ENCODE measurements around the gene EBP.

Gene EBP

DNA sequence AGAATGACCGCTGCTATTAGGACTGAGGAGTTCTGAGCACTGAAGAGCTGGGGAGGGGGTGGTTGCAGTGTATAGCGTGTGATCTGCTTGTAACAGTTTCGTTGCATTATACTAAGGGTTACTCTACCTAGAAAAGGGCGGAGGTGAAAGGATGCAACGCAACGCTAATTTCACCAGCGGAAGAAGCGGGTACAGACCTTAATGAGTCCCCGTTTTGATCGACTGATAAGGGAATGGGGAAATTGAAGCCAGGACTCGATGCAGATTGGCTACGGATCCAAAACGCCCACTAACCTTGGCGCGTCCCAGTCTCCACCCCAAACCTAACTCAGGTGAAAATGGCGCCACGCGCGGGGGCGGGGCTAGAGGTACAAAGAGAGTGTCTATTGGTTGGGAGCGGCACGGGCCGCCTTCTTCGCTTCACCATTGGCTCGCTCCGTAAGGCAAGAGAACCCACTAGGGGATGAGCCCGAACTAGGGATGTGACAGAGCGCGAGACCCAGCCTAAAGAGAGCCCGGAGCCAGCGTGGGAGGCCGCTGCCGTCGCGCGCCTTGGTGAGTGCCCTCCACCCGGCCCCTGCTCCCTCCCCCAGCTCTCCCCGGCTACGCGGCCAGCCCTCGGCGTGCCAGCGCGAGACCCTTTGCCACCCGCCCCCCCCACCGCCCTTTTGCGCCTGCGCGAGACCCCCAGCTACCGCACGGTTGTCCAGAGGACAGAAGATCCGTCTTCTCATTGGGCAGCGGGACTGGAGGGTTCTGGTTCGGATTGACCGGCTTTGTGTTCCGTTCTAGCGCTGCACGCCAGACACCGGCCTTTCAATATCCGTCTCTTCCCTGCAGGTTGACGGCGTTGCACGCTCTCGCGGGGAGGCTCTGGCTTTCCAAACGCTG is at the start of gene EBP:
TSS of gene EBP (plus strand) at position 456 of the 891 bp plus-strand sequence. CDS start 1,964 bp downstream, outside the sequence.
- peak; percentile 97 for DNase-seq

DNA sequence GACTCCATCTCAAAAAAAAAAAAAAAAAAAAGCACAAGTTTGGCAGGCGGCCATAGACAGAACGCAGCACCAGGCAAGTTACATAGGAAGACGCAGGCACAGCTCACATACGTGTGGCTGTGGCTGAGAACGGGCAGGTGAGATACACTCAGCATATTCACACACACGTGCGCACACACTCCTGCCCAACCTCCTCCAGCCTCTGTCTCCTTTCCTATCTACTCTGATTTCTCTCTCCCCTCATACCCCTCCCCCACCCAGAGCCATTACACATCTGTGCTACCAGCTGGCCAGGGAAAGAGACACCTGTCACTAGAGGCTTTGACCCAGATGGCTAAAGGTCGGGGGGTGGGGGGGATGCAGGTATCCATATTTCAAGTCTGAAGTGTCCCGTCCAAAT is 49.4 kb upstream of the EBP start:
- no peak for DNase-seq

DNA sequence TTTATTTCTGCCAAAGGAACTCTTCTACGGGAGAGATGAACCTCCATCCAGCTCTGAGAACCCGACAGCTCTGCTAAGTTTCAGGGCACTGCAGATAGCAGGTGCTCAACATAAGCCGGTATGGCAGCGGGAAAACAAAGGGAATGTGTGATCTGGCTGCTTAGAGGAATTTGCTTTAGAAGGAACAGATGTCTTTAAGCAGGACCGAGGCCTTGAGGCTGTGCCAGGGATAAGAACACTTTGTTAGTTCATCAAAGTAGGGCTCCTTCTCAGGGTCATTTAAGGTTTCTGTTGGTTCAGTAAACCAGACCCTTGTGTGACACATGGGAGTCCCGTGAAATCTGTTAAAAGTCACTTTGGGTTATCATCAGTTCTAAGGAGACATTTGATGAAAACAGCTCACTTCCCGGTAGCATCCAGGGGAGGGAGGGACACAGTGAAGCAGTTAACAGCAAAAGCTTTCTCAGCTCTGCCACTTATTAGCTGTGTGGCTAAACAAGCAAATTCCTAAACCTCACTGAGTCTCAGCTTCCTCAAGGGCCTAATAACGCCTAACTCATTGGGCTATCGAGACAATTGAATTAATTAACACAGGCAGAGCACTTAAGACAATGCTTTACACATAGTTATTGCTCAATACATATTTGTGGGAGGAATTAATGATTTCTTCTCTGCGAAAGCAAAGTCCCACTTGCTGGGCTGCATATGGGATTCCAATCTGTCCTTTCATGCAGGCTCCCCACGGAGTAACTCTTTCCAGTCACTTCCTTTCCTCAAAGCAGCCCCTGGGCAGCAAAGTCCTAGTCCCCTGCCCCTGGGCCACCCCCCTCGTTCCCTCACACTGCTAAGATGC is 48.5 kb upstream of the EBP start:
- DNase-seq, result no peak

GRCh38 chrX:48473704-48473990 is 48.0 kb upstream of the EBP start:
- DNase-seq, result no peak

- peak; percentile 39 for DNase-seq
Observed at GRCh38 chrX:48474127-48474526, 47.5 kb upstream of the EBP start.

- DNase-seq, result no peak
Observed at GRCh38 chrX:48474581-48474980, 47.0 kb upstream of the EBP start.

GRCh38 chrX:48475296-48475695 is 46.3 kb upstream of the EBP start:
- peak; percentile 27 for DNase-seq

GRCh38 chrX:48475774-48476577 is 45.6 kb upstream of the EBP start, which contains the start of gene FTSJ1:
FTSJ1 (plus strand) TSS chrX:48476199; CDS start chrX:48478048, 1,849 bp downstream.
- DNase-seq, result peak; percentile 93

DNA sequence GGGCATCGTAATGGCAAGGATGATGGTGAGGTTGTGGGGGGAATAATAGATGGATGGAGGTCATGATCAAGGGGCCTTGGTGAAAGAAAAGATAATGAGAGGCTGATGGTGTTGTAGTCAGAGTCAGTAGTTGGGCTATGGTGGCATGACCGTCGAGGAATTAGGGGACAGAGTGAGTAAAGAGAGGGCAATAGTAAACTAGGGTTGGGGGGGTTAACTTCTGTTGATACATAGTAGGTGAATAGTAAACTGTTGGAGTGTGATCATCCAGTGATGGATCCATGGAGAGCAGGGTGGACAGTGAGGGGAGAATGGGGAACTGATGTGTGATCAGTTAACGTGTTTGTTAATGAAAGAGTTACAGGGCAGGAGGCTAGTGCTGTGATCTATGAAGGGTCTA is 44.7 kb upstream of the EBP start:
- no peak for DNase-seq

DNA sequence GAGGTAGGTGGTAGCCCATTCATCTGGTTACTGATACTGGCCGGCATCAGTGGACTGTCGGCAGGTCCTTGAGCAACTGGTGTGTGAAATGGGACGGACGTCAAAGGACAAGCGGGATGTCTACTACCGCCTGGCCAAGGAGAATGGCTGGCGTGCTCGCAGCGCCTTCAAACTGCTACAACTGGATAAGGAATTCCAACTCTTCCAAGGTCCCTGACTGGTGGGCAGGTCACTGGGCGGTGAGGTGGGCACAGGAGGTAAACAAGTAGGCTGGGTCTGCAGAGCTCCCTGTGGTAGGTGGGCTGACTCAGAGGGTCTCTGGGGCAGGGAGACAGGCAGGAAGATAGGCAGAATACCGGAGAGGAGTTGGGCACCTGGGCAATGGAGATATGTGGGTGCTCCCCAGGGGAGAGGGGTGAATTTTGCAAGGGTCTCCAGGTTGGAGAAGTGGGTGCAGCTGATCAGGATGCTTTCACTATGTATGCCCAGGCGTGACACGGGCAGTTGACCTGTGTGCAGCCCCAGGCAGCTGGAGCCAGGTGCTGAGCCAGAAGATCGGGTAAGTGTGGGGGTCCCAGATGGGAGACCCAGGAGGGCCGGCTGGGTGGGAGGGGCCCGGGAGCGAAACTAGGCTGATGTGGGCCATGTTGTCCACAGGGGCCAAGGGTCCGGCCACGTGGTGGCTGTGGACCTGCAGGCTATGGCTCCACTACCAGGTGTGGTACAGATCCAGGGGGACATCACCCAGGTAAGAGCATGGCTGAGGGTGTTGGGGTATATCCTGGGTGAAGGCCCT is 43.5 kb upstream of the EBP start:
- DNase-seq, result no peak

DNA sequence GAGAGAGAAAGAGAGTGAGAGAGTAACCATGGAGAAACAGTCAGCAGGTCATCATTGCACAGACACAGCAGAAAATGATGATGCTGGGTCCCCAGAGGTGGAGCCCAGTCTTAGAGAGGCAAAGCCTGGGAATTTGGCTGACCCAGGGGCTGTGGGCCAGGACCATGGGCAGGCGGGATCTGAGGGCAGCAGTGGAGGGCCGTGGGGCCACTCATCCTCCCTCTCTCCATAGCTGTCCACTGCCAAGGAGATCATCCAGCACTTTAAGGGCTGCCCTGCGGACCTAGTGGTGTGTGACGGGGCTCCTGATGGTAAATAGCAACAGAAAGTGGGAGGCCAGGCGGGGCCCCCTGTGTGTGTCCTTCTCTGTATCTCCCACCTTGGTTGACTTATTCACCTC is 42.8 kb upstream of the EBP start:
- DNase-seq, result no peak

DNA sequence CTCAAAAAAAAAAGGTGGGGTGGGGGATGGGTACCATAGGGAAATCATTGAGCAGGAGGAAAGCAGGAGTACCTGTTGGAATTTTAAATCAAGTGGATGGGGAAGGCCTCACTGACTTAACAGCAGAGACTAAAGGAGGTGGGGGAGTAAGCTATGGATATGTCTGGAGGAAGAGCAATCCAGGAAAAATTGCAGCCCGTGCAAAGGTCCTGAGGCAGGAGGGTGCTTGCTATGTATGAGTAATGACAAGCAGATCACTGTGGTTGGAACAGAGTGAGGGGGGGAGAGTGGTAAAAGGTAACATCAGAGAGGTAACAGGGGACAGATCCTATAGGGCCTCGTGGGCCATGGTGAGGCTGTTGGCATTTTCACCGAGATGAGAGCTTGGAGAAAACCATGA is 41.5 kb upstream of the EBP start:
- DNase-seq, result no peak

DNA sequence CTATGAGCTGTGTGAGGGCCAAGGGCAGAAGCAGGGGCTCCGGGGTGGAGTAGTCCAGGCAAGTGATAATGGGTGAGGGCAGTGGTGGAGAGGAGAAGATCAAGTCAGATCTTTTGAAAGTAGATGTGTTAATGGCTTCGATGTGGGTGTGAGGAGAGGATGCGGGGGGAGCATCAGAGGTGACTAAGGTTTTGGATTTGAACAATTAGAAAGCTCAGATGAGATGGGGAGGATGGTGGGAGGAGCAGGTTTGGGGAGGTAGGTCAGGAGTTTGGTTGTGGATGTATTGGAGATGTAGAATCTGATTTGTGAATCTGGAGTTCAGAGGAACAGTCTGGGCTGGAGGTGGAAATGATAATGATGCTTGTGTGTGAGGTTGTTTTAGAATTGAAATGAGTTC is 41.0 kb upstream of the EBP start:
- no peak for DNase-seq

DNA sequence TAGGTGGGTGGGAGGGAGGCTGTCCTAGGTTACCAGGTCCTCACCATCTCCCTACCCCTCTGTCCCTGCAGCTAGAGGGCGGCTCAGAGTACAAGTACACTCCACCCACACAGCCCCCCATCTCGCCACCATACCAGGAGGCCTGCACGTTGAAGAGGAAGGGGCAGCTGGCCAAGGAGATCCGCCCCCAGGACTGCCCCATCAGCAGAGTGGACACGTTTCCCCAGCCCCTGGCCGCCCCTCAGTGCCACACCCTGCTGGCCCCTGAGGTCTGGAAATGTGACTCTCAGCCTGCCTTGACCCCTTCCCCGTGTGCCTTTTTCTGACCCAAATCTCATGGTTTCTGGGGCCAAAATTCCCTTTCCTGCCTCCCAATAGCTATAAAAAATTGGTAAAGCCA is 39.1 kb upstream of the EBP start:
- no peak for DNase-seq

DNA sequence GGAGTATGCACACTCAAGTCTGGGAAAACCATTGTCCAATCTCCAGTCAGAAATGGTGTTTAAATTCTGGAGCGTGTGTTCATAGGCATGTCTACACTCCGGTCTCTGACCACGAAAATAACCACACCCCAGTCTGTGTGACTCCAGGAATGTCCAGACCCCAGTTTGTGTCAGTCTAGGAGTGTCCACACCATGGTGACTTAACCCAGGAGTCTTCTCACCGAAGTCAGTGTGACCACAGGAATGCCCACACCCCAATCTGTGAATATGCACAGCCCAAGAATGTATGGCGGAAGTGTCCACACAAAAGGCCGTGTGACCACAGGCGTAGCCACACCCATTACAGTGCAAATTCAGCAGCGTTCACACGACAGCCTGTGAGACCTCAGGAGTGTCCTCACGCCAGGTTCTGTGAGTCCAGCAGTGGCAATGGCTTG is 34.2 kb upstream of the EBP start:
- no peak for DNase-seq

GRCh38 chrX:48488034-48488433 is 33.6 kb upstream of the EBP start:
- DNase-seq, result no peak

- no peak for DNase-seq
Observed at GRCh38 chrX:48489296-48489695, 32.3 kb upstream of the EBP start.

DNA sequence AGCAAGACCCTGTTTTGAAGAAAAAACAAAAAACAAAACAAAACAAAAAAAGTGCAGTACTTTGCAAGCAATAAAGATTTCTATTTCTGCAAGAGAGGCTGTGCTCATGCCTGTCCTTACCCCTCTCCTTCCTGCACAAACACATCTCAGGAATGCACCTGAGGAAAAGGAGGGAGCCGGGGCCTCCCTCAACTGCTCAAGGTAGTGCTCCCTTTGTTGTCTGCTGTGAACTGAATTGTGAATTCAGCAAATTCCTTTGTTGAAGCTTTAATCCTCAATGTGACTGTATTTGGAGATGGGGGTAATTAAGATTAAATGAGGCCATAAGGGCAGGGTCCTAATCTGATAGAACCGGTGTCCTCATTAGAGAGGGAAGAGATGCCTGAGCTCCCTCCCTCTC is 31.7 kb upstream of the EBP start:
- DNase-seq, result no peak

GRCh38 chrX:48490661-48491060 is 30.9 kb upstream of the EBP start:
- DNase-seq, result no peak

DNA sequence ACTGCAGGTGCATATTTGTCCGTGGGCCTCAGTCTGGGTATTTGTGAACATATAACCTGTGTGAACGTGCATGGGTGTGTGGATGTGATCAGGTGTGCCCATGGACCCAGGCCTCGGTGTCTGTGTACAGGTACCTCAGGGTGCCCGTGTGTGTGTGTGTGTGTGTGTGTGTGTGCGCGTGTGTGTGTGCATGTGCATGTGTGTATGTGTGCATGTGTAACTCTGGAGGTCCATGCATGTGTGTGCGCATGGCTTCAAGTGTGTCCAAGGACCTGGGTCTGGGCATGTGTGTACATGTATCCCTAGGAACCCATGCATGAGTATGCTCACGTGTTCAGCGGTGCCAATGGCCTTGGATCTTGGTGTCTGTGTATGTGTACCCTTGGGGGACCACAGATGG is 29.8 kb upstream of the EBP start:
- no peak for DNase-seq

GRCh38 chrX:48492293-48492910 is 29.2 kb upstream of the EBP start:
- DNase-seq, result no peak

GRCh38 chrX:48493890-48494364 is 27.7 kb upstream of the EBP start:
- peak; percentile 28 for DNase-seq

All from activated CD4-positive, alpha-beta T cell treated with anti-CD3 and anti-CD28 coated beads, Interleukin-10, Interleukin-2, amounts not matched to agents 100 ng/mL and 50 ng/mL, durations not matched to agents 16 hours and 8 hours (primary cell).